Measurements from ENCODE around the gene IFNG-AS1.

IFNG-AS1 gene

DNA sequence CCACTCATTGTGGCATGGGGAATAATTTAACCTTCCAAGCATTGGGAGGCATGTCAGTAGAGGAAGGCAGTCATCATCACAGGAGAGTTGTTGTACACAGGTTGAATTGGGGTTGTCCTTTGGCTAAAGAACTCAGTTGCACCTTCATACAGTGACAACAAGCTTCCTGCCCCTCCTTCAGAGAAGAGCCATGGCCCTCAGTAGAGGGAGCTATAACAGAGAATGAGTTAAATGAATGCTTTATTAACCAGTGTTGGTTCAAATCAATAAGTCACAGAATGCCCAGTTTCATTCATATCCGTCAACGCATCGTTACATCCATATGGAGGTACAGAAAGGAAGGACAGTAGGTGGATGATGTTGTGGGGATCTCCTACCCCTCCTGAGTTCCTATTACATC, 4.8 kb downstream of the IFNG-AS1 start:
- DNase-seq (ENCODE audit: low read depth): no peak

DNA sequence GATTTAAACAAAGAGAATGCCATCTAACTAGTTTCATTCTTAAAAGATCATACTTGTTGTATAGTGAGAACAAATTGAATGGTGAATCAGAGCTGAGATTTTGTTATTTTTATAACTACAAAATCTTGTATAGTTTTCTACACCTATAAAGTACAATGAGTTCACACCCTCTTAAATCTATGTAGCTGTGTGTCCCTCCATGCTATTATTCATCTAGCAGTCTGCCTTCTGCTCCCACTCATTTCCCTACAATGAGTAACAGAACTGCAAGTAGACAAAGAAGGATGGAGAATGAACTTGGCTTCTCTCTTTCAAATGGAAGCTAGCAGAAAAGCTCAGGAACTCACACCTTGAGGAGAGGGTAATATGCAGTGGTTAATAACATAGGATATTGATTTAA, 7.1 kb downstream of the IFNG-AS1 start:
- DNase-seq (ENCODE audit: low read depth): no peak

DNA sequence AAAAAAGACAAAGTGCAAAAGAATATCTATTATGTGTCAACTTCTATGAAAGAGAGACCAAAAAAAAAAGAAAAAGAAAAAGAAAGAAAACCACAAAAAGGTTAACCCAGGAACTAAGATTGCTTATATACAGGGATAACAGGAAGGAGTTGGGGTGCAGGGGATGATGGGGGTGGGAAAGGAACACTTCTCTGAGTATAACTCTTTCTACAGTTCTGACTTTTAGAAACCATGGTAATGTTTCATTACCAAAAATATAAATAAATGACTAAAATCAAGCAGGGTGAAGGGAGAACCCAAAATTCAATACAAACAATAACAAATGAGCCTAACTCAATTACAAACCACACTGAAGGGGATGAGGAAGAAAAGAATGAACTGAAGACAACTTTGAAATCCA, 9.1 kb downstream of the IFNG-AS1 start:
- DNase-seq (ENCODE audit: low read depth): no peak

DNA sequence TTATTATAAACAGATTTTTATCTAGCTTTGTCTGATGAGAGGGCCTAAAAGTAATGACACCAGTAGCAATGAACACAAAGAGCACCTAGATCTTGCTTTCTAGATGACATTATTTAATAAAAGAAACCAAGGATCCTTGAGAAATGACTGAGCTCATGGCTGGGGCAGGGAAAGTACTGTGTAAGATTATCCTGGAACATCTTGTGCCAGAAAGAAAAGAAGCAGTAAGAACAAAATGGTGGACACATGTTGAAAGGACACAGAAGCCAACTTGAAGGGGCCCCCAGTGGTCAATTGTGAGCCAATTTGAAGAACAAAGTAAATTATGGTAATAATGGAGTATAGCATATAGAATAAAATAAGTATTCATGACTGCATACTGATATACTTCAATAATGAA, 10.0 kb downstream of the IFNG-AS1 start:
- DNase-seq (ENCODE audit: low read depth): no peak

DNA sequence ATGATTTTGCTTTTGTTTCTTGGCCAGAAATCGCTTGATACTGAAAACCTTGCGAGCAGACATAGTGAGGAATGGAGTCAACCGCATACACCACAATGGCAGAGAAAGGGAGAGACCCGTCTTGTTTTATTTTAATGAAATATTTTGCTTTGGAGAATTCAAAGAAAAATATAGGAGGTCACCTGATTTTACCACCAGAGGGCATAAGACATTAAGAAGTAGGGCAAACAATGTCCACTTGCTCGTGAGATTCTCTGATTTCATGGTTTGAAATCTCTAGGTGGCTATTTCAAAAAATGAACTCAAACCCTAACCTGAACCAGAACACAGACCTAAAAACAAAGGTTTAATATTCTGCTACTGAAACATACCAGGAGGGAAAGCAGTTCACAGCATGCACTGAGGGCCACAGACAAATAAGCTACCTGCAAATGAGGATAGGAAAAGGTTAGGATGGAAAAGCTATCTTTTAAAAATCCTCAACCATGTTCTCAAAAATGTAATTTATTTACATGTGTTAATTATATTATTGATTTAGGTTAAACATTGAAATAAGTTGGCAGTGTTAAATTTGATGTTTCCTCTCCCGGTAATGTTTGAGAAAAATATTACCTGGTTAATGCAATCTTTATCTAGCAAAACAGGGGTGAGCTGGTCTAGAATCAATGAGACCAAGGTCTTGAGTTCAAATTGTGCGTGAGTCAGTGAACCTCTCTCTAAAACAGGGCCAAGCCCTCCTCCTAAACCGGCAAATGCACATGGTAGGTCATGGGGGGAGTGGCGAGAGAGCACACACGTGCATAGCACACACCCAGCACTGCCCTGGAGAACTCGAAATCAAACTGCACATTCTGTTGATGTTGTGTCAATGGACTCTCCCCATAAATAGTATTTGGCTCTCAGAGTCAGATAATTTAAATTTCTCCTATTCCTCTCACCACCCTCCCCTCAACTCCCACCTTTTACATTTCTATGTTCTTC, 12.5 kb downstream of the IFNG-AS1 start:
- no peak for DNase-seq (ENCODE audit: low read depth)

DNA sequence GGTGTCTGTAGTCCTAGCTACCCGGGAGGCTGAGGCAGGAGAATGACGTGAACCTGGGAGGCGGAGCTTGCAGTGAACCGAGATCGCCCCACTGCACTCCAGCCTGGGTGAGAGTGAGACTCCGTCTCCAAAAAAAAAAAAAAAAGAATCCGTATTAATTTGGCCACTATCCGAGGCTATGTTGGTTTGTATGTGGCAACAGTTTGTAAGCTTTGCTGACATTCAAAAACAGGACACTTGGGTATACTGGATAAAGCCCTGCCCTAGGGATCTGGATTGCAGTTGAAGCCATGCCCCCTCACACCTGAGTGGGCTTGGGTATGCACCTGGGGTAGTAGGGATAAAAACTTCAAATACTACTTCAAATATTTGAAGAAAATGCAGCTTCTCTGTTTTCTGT, 14.5 kb downstream of the IFNG-AS1 start:
- no peak for DNase-seq (ENCODE audit: low read depth)

- DNase-seq (ENCODE audit: low read depth): no peak
These were observed 17.8 kb downstream of the IFNG-AS1 start for GRCh38 chr12:68007033-68007432.

GRCh38 chr12:68007466-68007865, 18.2 kb downstream of the IFNG-AS1 start:
- no peak for DNase-seq (ENCODE audit: low read depth)

- no peak for DNase-seq (ENCODE audit: low read depth)
These were observed 22.1 kb downstream of the IFNG-AS1 start for GRCh38 chr12:68011206-68011881.

DNA sequence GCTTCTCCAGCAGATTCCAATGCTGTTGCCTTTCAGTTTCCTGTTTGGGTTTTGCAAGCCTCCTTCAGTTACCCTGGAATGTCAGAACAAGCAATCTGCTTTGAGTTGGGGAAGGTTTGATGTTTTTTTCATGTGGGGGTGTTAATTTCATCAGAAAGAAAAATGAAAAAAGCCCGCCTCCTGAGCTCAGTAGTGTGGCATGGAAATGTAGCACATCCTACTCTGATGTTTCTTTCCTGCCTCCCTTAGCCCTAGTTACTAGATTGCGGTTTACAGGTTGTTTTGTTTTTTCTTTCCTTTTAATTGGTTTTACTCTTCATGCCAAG, 22.6 kb downstream of the IFNG-AS1 start:
- no peak for DNase-seq (ENCODE audit: low read depth)

DNA sequence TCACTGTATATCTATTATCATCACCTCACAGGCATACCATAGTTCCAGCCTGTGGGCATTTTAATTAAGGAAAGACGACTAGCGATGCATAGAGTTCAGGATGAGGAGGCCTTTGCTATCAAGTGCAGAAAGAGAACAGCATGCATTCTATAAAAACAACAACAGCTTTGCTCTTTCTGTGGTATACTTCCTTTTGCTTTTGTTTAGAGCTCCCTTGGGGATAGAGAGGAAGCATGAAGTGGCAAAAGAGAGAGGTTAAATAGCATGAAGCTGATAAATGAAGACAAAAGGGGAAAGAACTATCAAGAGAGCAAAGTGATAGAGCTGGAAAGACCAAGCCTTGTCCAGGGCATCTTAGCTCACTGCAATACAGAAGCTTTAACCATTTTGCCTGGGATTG, 23.5 kb downstream of the IFNG-AS1 start:
- DNase-seq (ENCODE audit: low read depth): no peak

- DNase-seq (ENCODE audit: low read depth): no peak
These were observed 23.9 kb downstream of the IFNG-AS1 start for GRCh38 chr12:68013181-68013580.

DNA sequence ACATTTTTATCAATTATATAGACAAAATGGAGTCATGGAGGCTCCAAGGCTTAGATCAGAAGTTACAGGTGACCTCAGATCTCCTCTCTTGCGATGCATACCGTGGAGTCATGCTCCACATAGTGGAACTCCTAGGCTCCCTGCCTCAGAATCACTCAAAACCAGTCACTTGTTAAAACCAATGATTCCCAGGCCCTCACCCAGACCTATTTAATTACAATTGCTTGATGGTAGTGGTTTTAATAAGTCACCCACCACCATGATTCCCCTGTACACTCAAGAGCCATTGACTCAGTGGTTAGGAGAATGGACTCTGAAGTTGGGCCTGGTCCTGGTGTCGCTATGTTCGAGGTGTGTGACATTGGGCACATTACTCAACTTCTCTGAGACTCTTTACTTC, 26.9 kb downstream of the IFNG-AS1 start:
- no peak for DNase-seq (ENCODE audit: low read depth)

- no peak for DNase-seq (ENCODE audit: low read depth)
These were observed 29.1 kb downstream of the IFNG-AS1 start for GRCh38 chr12:68018315-68018714.

GRCh38 chr12:68020049-68020448, 30.8 kb downstream of the IFNG-AS1 start:
- DNase-seq (ENCODE audit: low read depth): no peak

DNA sequence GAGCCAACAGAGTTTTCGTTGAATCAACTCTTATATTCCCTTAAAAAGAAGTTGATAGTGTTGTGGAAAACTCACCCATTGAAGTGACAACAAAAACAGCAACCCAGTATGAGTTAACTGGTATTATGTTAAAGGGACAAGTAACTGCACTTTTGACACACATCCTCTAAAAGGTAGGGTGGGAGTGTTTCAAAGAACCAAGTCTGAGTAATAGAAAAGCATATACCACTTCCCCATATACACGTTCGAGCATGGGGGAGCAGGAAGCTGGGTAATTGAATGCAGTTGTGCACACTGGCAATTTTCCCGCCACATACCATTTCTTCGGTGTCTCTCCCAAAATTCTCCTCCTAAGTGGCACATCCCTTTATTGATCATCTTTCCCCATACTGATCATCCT, 31.5 kb downstream of the IFNG-AS1 start:
- DNase-seq (ENCODE audit: low read depth): no peak

- DNase-seq (ENCODE audit: low read depth): no peak
These were observed 39.4 kb downstream of the IFNG-AS1 start for GRCh38 chr12:68028647-68029046.

DNA sequence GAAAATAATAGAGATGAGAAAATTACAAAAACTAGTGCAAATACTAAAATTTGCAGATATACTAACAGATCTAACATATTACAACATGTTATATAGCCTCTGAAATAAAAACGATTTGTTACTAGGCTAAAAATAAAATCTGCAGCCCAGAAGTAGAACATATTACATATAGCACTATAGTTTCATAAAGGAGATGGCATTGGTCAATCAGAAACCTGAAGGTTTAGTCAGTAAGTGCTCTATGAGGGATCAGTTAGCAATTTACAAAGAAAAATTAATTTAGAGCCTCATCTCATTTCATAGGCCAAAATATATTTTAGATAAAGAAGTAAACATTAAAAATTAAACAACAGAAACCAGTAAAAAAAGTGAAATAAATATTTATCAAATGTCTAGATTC, 41.0 kb downstream of the IFNG-AS1 start:
- no peak for DNase-seq (ENCODE audit: low read depth)

GRCh38 chr12:68031174-68031573, 41.9 kb downstream of the IFNG-AS1 start:
- no peak for DNase-seq (ENCODE audit: low read depth)

GRCh38 chr12:68031881-68032739, 42.9 kb downstream of the IFNG-AS1 start:
- no peak for DNase-seq (ENCODE audit: low read depth)

DNA sequence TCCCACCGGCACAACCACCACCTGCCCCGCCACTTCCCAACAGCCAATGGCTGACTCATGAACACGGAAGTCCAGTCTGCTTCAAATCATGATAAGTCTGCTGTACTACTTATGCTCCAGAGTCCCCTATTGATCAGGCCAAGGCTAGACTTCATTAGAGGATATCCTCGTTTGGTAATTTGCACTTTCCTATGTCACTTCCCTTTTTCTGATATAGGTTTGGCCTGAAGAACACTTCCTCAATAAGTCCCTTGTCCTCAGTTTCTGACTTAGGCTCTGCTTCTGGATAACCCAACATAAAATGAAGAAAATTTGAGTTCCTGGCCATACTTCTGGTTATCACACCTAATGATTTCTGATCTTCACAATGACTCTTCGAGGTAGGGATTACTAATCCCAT, 45.3 kb downstream of the IFNG-AS1 start:
- no peak for DNase-seq (ENCODE audit: low read depth)

- no peak for DNase-seq (ENCODE audit: low read depth)
These were observed 47.4 kb downstream of the IFNG-AS1 start for GRCh38 chr12:68036642-68037041.
